ENCODE results near the gene REM2.

REM2 gene

DNA sequence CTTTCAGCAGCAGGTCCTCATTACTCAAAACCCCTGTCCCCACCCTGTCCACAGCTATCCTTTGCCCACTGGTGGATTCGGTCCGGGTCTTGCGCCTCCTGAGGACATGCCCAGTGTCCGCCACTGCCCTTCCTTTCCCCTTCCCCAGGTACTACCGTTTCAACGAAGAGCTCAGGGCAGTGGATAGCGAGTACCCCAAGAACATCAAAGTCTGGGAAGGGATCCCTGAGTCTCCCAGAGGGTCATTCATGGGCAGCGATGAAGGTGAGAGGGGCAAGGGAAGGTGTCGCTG, 38.0 kb upstream of the REM2 start:
- Histone ChIP-seq H3K79me2 (ENCODE audit: insufficient read depth, low read length) (no peaks in the 10 kb centered on the region), H3K4me1 (ENCODE audit: insufficient read depth, low read length, poor library complexity, severe bottlenecking) (peaks cover 6% of the 10 kb centered on the region), H4K20me1 (ENCODE audit: insufficient read depth, low read length, poor library complexity, severe bottlenecking) (no peaks in the 10 kb centered on the region), H2AFZ (ENCODE audit: low read length) (no peak overlapping the region), H3K9me3 (ENCODE audit: insufficient read depth, low read depth, low read length) (no peaks in the 10 kb centered on the region), H3K4me2 (ENCODE audit: low read depth, low read length, poor library complexity, severe bottlenecking) (no peak overlapping the region), H3K4me3 (ENCODE audit: low read length, poor library complexity, severe bottlenecking) (no peak overlapping the region), H3K36me3 (ENCODE audit: insufficient read depth, low read length) (no peaks in the 10 kb centered on the region), H3K9ac (ENCODE audit: low read depth, low read length, poor library complexity, severe bottlenecking) (no peak overlapping the region), H3K27me3 (ENCODE audit: insufficient read depth, low read length, poor library complexity, severe bottlenecking) (peaks cover 4% of the 10 kb centered on the region), H3K9me2 (replicated peaks; ENCODE audit: low read depth, low read length) (no peaks in the 10 kb centered on the region), H3F3A (ENCODE audit: low read depth) (no peaks in the 10 kb centered on the region)
- TF ChIP-seq, protein P1, sequence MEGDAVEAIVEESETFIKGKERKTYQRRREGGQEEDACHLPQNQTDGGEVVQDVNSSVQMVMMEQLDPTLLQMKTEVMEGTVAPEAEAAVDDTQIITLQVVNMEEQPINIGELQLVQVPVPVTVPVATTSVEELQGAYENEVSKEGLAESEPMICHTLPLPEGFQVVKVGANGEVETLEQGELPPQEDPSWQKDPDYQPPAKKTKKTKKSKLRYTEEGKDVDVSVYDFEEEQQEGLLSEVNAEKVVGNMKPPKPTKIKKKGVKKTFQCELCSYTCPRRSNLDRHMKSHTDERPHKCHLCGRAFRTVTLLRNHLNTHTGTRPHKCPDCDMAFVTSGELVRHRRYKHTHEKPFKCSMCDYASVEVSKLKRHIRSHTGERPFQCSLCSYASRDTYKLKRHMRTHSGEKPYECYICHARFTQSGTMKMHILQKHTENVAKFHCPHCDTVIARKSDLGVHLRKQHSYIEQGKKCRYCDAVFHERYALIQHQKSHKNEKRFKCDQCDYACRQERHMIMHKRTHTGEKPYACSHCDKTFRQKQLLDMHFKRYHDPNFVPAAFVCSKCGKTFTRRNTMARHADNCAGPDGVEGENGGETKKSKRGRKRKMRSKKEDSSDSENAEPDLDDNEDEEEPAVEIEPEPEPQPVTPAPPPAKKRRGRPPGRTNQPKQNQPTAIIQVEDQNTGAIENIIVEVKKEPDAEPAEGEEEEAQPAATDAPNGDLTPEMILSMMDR (conservative IDR thresholded peaks at IDR 0.05; ENCODE audit: low read length), result no peak
- TF ChIP-seq EZH2phosphoT487 (IDR thresholded peaks at IDR 0.05; ENCODE audit: borderline replicate concordance), result no peak

DNA sequence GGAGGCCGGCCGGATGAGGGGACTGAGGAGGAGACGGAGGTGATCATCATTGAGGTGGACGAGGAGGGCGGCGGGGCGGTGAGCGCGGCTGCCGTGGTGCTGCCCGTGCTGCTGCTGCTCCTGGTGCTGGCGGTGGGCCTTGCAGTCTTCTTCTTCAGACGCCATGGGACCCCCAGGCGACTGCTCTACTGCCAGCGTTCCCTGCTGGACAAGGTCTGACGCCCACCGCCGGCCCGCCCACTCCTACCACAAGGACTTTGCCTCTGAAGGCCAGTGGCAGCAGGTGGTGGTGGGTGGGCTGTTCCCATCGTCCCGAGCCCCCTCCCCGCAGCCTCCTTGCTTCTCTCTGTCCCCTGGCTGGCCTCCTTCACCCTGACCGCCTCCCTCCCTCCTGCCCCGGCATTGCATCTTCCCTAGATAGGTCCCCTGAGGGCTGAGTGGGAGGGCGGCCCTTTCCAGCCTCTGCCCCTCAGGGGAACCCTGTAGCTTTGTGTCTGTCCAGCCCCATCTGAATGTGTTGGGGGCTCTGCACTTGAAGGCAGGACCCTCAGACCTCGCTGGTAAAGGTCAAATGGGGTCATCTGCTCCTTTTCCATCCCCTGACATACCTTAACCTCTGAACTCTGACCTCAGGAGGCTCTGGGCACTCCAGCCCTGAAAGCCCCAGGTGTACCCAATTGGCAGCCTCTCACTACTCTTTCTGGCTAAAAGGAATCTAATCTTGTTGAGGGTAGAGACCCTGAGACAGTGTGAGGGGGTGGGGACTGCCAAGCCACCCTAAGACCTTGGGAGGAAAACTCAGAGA, 37.0 kb upstream of the REM2 start:
- H3K27me3 ChIP-seq (ENCODE audit: insufficient read depth, low read length, poor library complexity, severe bottlenecking), result peaks cover 4% of the 10 kb centered on the region
- H3K4me3 ChIP-seq (ENCODE audit: low read length, poor library complexity, severe bottlenecking), result no peak overlapping the region
- H3F3A ChIP-seq (ENCODE audit: low read depth), result no peaks in the 10 kb centered on the region
- no peaks in the 10 kb centered on the region for H4K20me1 ChIP-seq (ENCODE audit: insufficient read depth, low read length, poor library complexity, severe bottlenecking)
- no peaks in the 10 kb centered on the region for H3K36me3 ChIP-seq (ENCODE audit: insufficient read depth, low read length)
- no peak overlapping the region for H3K4me2 ChIP-seq (ENCODE audit: low read depth, low read length, poor library complexity, severe bottlenecking)
- H3K9ac ChIP-seq (ENCODE audit: low read depth, low read length, poor library complexity, severe bottlenecking), result no peak overlapping the region
- H2AFZ ChIP-seq (ENCODE audit: low read length), result no peak overlapping the region
- H3K4me1 ChIP-seq (ENCODE audit: insufficient read depth, low read length, poor library complexity, severe bottlenecking), result peaks cover 7% of the 10 kb centered on the region
- H3K9me2 ChIP-seq (replicated peaks; ENCODE audit: low read depth, low read length), result no peaks in the 10 kb centered on the region
- H3K9me3 ChIP-seq (ENCODE audit: insufficient read depth, low read depth, low read length), result no peaks in the 10 kb centered on the region
- H3K79me2 ChIP-seq (ENCODE audit: insufficient read depth, low read length), result no peaks in the 10 kb centered on the region
- TF ChIP-seq, protein P1 (conservative IDR thresholded peaks at IDR 0.05; ENCODE audit: low read length), result no peak
- no peak for TF ChIP-seq EZH2phosphoT487 (IDR thresholded peaks at IDR 0.05; ENCODE audit: borderline replicate concordance)

DNA sequence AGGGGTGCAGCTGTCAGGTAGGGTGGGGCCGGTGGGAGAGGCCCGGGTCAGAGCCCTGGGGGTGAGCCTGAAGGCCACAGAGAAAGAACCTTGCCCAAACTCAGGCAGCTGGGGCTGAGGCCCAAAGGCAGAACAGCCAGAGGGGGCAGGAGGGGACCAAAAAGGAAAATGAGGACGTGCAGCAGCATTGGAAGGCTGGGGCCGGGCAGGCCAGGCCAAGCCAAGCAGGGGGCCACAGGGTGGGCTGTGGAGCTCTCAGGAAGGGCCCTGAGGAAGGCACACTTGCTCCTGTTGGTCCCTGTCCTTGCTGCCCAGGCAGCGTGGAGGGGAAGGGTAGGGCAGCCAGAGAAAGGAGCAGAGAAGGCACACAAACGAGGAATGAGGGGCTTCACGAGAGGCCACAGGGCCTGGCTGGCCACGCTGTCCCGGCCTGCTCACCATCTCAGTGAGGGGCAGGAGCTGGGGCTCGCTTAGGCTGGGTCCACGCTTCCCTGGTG, 36.2 kb upstream of the REM2 start:
- H3K4me1 ChIP-seq (ENCODE audit: insufficient read depth, low read length, poor library complexity, severe bottlenecking), result peaks cover 12% of the 10 kb centered on the region
- H3K79me2 ChIP-seq (ENCODE audit: insufficient read depth, low read length), result no peaks in the 10 kb centered on the region
- no peak for TF ChIP-seq EZH2phosphoT487 (IDR thresholded peaks at IDR 0.05; ENCODE audit: borderline replicate concordance)
- TF ChIP-seq, protein P1 (conservative IDR thresholded peaks at IDR 0.05; ENCODE audit: low read length), result no peak
- no peak overlapping the region for H3K9ac ChIP-seq (ENCODE audit: low read depth, low read length, poor library complexity, severe bottlenecking)
- H3K4me2 ChIP-seq (ENCODE audit: low read depth, low read length, poor library complexity, severe bottlenecking), result no peak overlapping the region
- H3K27me3 ChIP-seq (ENCODE audit: insufficient read depth, low read length, poor library complexity, severe bottlenecking), result peaks cover 4% of the 10 kb centered on the region
- H3K36me3 ChIP-seq (ENCODE audit: insufficient read depth, low read length), result no peaks in the 10 kb centered on the region
- no peaks in the 10 kb centered on the region for H3K9me2 ChIP-seq (replicated peaks; ENCODE audit: low read depth, low read length)
- no peaks in the 10 kb centered on the region for H3F3A ChIP-seq (ENCODE audit: low read depth)
- H2AFZ ChIP-seq (ENCODE audit: low read length), result no peak overlapping the region
- H3K4me3 ChIP-seq (ENCODE audit: low read length, poor library complexity, severe bottlenecking), result no peak overlapping the region
- H4K20me1 ChIP-seq (ENCODE audit: insufficient read depth, low read length, poor library complexity, severe bottlenecking), result no peaks in the 10 kb centered on the region
- H3K9me3 ChIP-seq (ENCODE audit: insufficient read depth, low read depth, low read length), result no peaks in the 10 kb centered on the region

All from Loucy (cell line).